GM12878 (cell line): Measurements from ENCODE around the gene CFAP58. TPM values are rescaled to one million over a fixed set of nuclear protein-coding genes. Genes with fewer than 3 reads are reported as not detected.

Experiments used
- ATAC-seq: fragments of 200-7000 bp; cut with Tn5 transposase; 3 replicates; pipeline ENCODE4 v1.9.1; 2020; ENCODE audit warnings: mild to moderate bottlenecking, moderate library complexity
- BruUV-seq: library from RNA; stranded (reverse); fragments of 400-500 nt; replicated peaks from 2 replicates; lab custom pipeline; 2021; lab: Mats Ljungman, UMichigan
- CTCF ChIA-PET: fragments of 300-600 bp; sonication (Branson Sonifier 250); formaldehyde crosslinking; extraction: SDS; loops from one replicate; lab custom pipeline; 2021; ENCODE audit warnings: inconsistent platforms; lab: Yijun Ruan, JAX
- POLR2A ChIA-PET: fragments of 350-600 bp; formaldehyde crosslinking; extraction: SDS; loops from one replicate; lab custom pipeline; 2021; ENCODE audit warnings: inconsistent platforms; lab: Charles Lee
- RAD21 ChIA-PET: fragments of 300-600 bp; sonication (Branson Sonifier 250); formaldehyde crosslinking; loops from one replicate; lab custom pipeline; 2023; ENCODE audit warnings: antibody characterized with exemption; ENCODE audit not compliant: unreplicated experiment; lab: Charles Lee
- SMC1A ChIA-PET: fragments of 300-600 bp; sonication (Branson Sonifier 250); formaldehyde crosslinking; loops from one replicate; lab custom pipeline; 2023; ENCODE audit not compliant: unreplicated experiment, uncharacterized antibody; lab: Charles Lee
- DNase-seq: peaks from one replicate; pipeline ENCODE4 v3.0.0-alpha.2; 2011; ENCODE audit warnings: low read depth, low spot score
- FAIRE-seq: peaks from 3 replicates; lab custom pipeline; 2011; peaks lifted over from hg19 to GRCh38; lab: Jason Lieb, UNC
- H2AFZ ChIP-seq: 2 replicates; pipeline ENCODE4 v1.6.0; 2011; ENCODE audit warnings: low read depth, low read length, control low read depth; ENCODE audit not compliant: control insufficient read depth
- H3K27ac ChIP-seq: 2 replicates; pipeline ENCODE4 v1.5.1; 2011; ENCODE audit warnings: control low read depth; ENCODE audit not compliant: control insufficient read depth, insufficient read depth
- H3K27me3 ChIP-seq, 2 experiments: replicated peaks in 1 of 2; 2 replicates each; pipeline versions ENCODE4 v1.6.0 to v1.6.1; 2011; ENCODE audit warnings: low read length in 1 of 2; ENCODE audit not compliant: control insufficient read depth in 2 of 2, insufficient read depth in 2 of 2
- H3K36me3 ChIP-seq, 2 experiments: 2 replicates each; pipeline ENCODE4 v1.5.1; 2011; ENCODE audit warnings: low read length in 1 of 2; ENCODE audit not compliant: control insufficient read depth in 2 of 2, insufficient read depth in 2 of 2
- H3K4me1 ChIP-seq: 2 replicates; pipeline ENCODE4 v1.6.1; 2011; ENCODE audit warnings: mild to moderate bottlenecking, low read length, moderate library complexity, mixed read lengths; ENCODE audit not compliant: control insufficient read depth, insufficient read depth
- H3K4me2 ChIP-seq: 2 replicates; pipeline ENCODE4 v1.6.0; 2011; ENCODE audit warnings: control low read depth; ENCODE audit not compliant: control insufficient read depth, insufficient read depth
- H3K4me3 ChIP-seq: fragments of 200-600 bp; sonication (generic); 2 replicates; pipeline ENCODE4 v1.5.1; 2016
- H3K79me2 ChIP-seq: 2 replicates; pipeline ENCODE4 v1.6.0; 2011; ENCODE audit warnings: low read length; ENCODE audit not compliant: control insufficient read depth, insufficient read depth
- H3K9ac ChIP-seq: 2 replicates; pipeline ENCODE4 v1.8.0; 2011; ENCODE audit warnings: low read length, control low read depth, mixed read lengths; ENCODE audit not compliant: control insufficient read depth, insufficient read depth
- H3K9me3 ChIP-seq: replicated peaks from 3 replicates; pipeline ENCODE4 v1.5.1; 2011; ENCODE audit warnings: mild to moderate bottlenecking, low read length; ENCODE audit not compliant: control insufficient read depth, insufficient read depth
- H4K20me1 ChIP-seq: 2 replicates; pipeline ENCODE4 v1.6.0; 2011; ENCODE audit not compliant: control insufficient read depth, insufficient read depth
- ATF7 ChIP-seq: fragments of 450-650 bp; IDR thresholded peaks from 2 replicates; pipeline ENCODE4 v1.6.1; 2016; ENCODE audit warnings: low read depth, mild to moderate bottlenecking
- CBX3 ChIP-seq: fragments of 200-600 bp; sonication (generic); IDR thresholded peaks from 2 replicates; pipeline ENCODE4 v1.6.1; 2016; ENCODE audit warnings: low read depth, borderline replicate concordance
- DPF2 ChIP-seq: fragments of 450-650 bp; IDR thresholded peaks from 2 replicates; pipeline ENCODE4 v1.6.1; 2017; ENCODE audit warnings: mild to moderate bottlenecking
- EP300 ChIP-seq, 2 experiments: fragments of 150-350 bp in 1 of 2; IDR thresholded peaks; 2 replicates each; pipeline ENCODE4 v1.6.1; 2011 to 2012; ENCODE audit warnings: low read depth in 2 of 2, low read length in 2 of 2, borderline replicate concordance in 1 of 2, improper control_type of control experiment in 1 of 2, inconsistent platforms in 1 of 2; ENCODE audit not compliant: control insufficient read depth in 1 of 2
- IRF4 ChIP-seq: IDR thresholded peaks from 2 replicates; pipeline ENCODE4 v1.6.1; 2011; ENCODE audit warnings: low read depth, low read length
- JUNB ChIP-seq: IDR thresholded peaks from 2 replicates; pipeline ENCODE4 v1.6.1; 2016; ENCODE audit warnings: antibody characterized with exemption, mild to moderate bottlenecking
- MEF2B ChIP-seq: fragments of 450-650 bp; IDR thresholded peaks from 2 replicates; pipeline ENCODE4 v1.6.1; 2018; ENCODE audit warnings: mild to moderate bottlenecking, moderate library complexity; ENCODE audit not compliant: partially characterized antibody, poor library complexity, severe bottlenecking
- MTA2 ChIP-seq: fragments of 450-650 bp; IDR thresholded peaks from 2 replicates; pipeline ENCODE4 v1.6.1; 2016; ENCODE audit warnings: low read depth, mild to moderate bottlenecking, moderate library complexity
- NBN ChIP-seq: fragments of 450-650 bp; IDR thresholded peaks from 2 replicates; pipeline ENCODE4 v1.6.1; 2016
- NFIC ChIP-seq: IDR thresholded peaks from 2 replicates; pipeline ENCODE4 v1.6.1; 2012; ENCODE audit warnings: low read depth, mild to moderate bottlenecking, inconsistent platforms, low read length, moderate library complexity
- TCF3 ChIP-seq: IDR thresholded peaks from 2 replicates; pipeline ENCODE4 v1.6.1; 2012; ENCODE audit warnings: low read depth, mild to moderate bottlenecking, low read length, borderline replicate concordance; ENCODE audit not compliant: insufficient read depth
- TCF7 ChIP-seq: IDR thresholded peaks from 2 replicates; pipeline ENCODE4 v1.6.1; 2014; ENCODE audit warnings: antibody characterized with exemption, borderline replicate concordance
- ZBED1 ChIP-seq: IDR thresholded peaks from 2 replicates; pipeline ENCODE4 v1.6.1; 2016; ENCODE audit warnings: borderline replicate concordance
- ZNF622 ChIP-seq: fragments of 450-650 bp; IDR thresholded peaks from 2 replicates; pipeline ENCODE4 v1.6.1; 2017; ENCODE audit warnings: mild to moderate bottlenecking, inconsistent platforms
- WGBS: methylation state at CpG from one replicate; pipeline ENCODE4 v1.1.6; 2016; ENCODE audit warnings: low lambda C conversion rate; ENCODE audit not compliant: insufficient replicate concordance, insufficient coverage; ENCODE audit errors: missing lambda C conversion rate; 5-methylcytosine and 5-hydroxymethylcytosine counted together
- in situ Hi-C: fragments of 300-500 bp; cut with MboI; formaldehyde crosslinking; loops from 9 replicates; pipeline ENCODE4 v1.14.3; 2018; ENCODE audit warnings: mixed read lengths
- intact Hi-C: fragments of 100-400 bp; cut with micrococcal nuclease; formaldehyde crosslinking; loops from one replicate; pipeline ENCODE4 v1.14.2; 2022; ENCODE audit not compliant: unreplicated experiment
- polyA plus RNA-seq, 11 experiments: library from polyadenylated mRNA; depleted of rRNA in 4 of 11; unstranded in 6 of 11; stranded (reverse) in 5 of 11; fragments of >200 nt; fragmentation: Nextera tagmentation in 4 of 11; fragmentation: Illumina TruSeq in 1 of 11; extraction: Ambion mirVana in 4 of 11; extraction: Trizol in 1 of 11; gene quantifications; 1 replicate in 1 of 11; 2 replicates in 10 of 11; pipeline versions ENCODE4 v1.2.1 to v1.2.3, GENCODE V29; 2011 to 2016; ENCODE audit warnings: inconsistent platforms in 2 of 11, missing spikeins in 2 of 11, low read depth in 1 of 11
- total RNA-seq, 4 experiments: library from RNA; depleted of rRNA in 3 of 4; stranded (reverse); fragments of >200 nt in 3 of 4; fragmentation: Illumina TruSeq in 1 of 4; extraction: Trizol in 1 of 4; gene quantifications; 2 replicates each; pipeline versions ENCODE4 v1.2.1 to v1.2.3, GENCODE V29; 2013 to 2021
- TF ChIP-seq, protein P1 (sequence below): IDR thresholded peaks from 2 replicates; pipeline ENCODE4 v1.6.1; 2011; ENCODE audit warnings: low read depth, mild to moderate bottlenecking, low read length, moderate library complexity, borderline replicate concordance; ENCODE audit errors: extremely low read depth
- TF ChIP-seq, protein P2 (sequence below): IDR thresholded peaks from 2 replicates; pipeline ENCODE4 v1.6.1; 2012; ENCODE audit warnings: low read length, inconsistent platforms
- TF ChIP-seq, protein P3 (sequence below): IDR thresholded peaks from 2 replicates; pipeline ENCODE4 v1.6.1; 2011; ENCODE audit warnings: borderline replicate concordance, low read depth, mild to moderate bottlenecking, moderate library complexity, mixed read lengths, low read length; ENCODE audit not compliant: insufficient read depth; ENCODE audit errors: extremely low read length
- TF ChIP-seq, protein P4 (sequence below): IDR thresholded peaks from 2 replicates; pipeline ENCODE4 v1.6.1; 2011; ENCODE audit warnings: borderline replicate concordance, low read depth, mild to moderate bottlenecking, moderate library complexity, low read length; ENCODE audit not compliant: insufficient read depth, poor library complexity, severe bottlenecking
- TF ChIP-seq, protein P5 (sequence below): IDR thresholded peaks from 2 replicates; pipeline ENCODE4 v1.6.1; 2011; ENCODE audit warnings: mild to moderate bottlenecking, low read depth, low read length, moderate library complexity; ENCODE audit not compliant: insufficient replicate concordance

Gene CFAP58
- total and polyA plus RNA-seq, 10 of the 15 experiments (the other 5 are each of a cell fraction or from before 2014, with no cell fraction given): 0.03 to 0.35 (median 0.21) TPM

DNA sequence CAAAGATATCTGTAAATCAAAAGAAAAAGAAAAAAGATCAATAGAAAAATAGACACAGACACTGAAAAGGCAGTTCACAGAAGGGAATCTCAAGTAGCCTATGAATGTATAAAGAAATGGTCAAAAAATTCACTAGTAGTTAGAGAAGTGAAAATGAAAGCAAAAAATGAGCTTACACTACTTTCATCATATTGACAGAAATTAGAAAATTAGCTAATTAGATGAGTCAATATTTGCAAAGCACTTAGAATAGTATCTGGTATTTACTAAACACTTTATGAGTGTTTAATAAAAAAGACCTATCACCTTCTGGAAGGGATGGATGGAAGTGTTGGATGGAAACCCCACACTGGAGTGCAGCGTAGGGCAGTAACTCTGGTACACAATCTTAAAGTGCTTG, 1.7 kb upstream of the CFAP58 start:
- Histone ChIP-seq H3K9ac (no peak overlapping the region), H3K4me2 (peak overlapping the region; percentile 77), H3K79me2 (no peaks in the 10 kb centered on the region), H3K27me3 (no peaks in the 10 kb centered on the region), H3K27ac (no peak overlapping the region), H4K20me1 (no peaks in the 10 kb centered on the region), H3K4me1 (peaks cover 51% of the 10 kb centered on the region), H3K9me3 (no peaks in the 10 kb centered on the region; the same call in 2 of the 3 replicates), H2AFZ (peak overlapping the region; percentile 16), H3K36me3 (no peaks in the 10 kb centered on the region), H3K4me3 (peak overlapping the region; percentile 25)
- ChIA-PET POLR2A (interaction anchor here (0.6 to 2.2 kb wide), 9 partner anchors 14 to 603 kb away, joined by 3 to 10 read pairs (median 3); partner anchors contain the start of genes GSTO1 and ITPRIP), SMC1A (interaction anchor here (0.8 to 10.5 kb wide), 19 partner anchors 9 to 228 kb away, joined by 3 to 187 read pairs (median 5); partner anchors contain the start of genes GSTO1, GSTO2 and ITPRIP), RAD21 (interaction anchor here (0.6 to 6.8 kb wide), 13 partner anchors 14 to 105 kb away, joined by 3 to 137 read pairs (median 5); partner anchors contain the start of genes GSTO2 and ITPRIP), CTCF (interaction anchor here (0.7 to 12.8 kb wide), 19 partner anchors 10 to 464 kb away, joined by 3 to 419 read pairs (median 11); partner anchors contain the start of genes GSTO2 and ITPRIP)
- intact Hi-C loops: loop anchor here (5.0 kb wide), 1 partner anchor 230 kb away; the partner anchor contains the start of gene SFR1
- in situ Hi-C loops: no loop called here
- TF ChIP-seq CBX3 (no peak), DPF2 (peak; percentile 48; the same call in 1 of the 2 replicates), NFIC (peak; percentile 43), TCF3 (no peak), JUNB (peak; percentile 78), IRF4 (no peak), ATF7 (peak; percentile 31; the same call in 1 of the 2 replicates), MEF2B (peak; percentile 9), TCF7 (no peak), EP300 (IDR thresholded peaks at IDR 0.05; ENCODE audit: borderline replicate concordance in 1 of 2, control insufficient read depth in 1 of 2, low read depth in 2 of 2, low read length in 2 of 2) (0 out of 4 replicates have a peak, but pooled peaks of 1 of the 2 experiments have one; percentile 14), ZBED1 (no peak), MTA2 (peak; percentile 46; the same call in 1 of the 2 replicates), NBN (no peak), ZNF622 (no peak)
- TF ChIP-seq, protein P1, sequence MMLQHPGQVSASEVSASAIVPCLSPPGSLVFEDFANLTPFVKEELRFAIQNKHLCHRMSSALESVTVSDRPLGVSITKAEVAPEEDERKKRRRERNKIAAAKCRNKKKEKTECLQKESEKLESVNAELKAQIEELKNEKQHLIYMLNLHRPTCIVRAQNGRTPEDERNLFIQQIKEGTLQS: no peak
- TF ChIP-seq, protein P2, sequence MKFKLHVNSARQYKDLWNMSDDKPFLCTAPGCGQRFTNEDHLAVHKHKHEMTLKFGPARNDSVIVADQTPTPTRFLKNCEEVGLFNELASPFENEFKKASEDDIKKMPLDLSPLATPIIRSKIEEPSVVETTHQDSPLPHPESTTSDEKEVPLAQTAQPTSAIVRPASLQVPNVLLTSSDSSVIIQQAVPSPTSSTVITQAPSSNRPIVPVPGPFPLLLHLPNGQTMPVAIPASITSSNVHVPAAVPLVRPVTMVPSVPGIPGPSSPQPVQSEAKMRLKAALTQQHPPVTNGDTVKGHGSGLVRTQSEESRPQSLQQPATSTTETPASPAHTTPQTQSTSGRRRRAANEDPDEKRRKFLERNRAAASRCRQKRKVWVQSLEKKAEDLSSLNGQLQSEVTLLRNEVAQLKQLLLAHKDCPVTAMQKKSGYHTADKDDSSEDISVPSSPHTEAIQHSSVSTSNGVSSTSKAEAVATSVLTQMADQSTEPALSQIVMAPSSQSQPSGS: peak; percentile 77
- TF ChIP-seq, protein P3, sequence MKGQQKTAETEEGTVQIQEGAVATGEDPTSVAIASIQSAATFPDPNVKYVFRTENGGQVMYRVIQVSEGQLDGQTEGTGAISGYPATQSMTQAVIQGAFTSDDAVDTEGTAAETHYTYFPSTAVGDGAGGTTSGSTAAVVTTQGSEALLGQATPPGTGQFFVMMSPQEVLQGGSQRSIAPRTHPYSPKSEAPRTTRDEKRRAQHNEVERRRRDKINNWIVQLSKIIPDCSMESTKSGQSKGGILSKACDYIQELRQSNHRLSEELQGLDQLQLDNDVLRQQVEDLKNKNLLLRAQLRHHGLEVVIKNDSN: no peak
- TF ChIP-seq, protein P4, sequence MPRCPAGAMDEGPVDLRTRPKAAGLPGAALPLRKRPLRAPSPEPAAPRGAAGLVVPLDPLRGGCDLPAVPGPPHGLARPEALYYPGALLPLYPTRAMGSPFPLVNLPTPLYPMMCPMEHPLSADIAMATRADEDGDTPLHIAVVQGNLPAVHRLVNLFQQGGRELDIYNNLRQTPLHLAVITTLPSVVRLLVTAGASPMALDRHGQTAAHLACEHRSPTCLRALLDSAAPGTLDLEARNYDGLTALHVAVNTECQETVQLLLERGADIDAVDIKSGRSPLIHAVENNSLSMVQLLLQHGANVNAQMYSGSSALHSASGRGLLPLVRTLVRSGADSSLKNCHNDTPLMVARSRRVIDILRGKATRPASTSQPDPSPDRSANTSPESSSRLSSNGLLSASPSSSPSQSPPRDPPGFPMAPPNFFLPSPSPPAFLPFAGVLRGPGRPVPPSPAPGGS: no peak
- TF ChIP-seq, protein P5, sequence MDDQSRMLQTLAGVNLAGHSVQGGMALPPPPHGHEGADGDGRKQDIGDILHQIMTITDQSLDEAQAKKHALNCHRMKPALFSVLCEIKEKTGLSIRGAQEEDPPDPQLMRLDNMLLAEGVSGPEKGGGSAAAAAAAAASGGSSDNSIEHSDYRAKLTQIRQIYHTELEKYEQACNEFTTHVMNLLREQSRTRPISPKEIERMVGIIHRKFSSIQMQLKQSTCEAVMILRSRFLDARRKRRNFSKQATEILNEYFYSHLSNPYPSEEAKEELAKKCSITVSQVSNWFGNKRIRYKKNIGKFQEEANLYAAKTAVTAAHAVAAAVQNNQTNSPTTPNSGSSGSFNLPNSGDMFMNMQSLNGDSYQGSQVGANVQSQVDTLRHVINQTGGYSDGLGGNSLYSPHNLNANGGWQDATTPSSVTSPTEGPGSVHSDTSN: no peak
- DNase-seq: no peak
- BruUV-seq: no TSS peak
- WGBS: 0% methylated on average over 1 of the region's 1 CpG
- no peak for FAIRE-seq
- ATAC-seq: peak; percentile 31
